Left lung (tissue), 10 donors: Measurements from ENCODE around the gene C8G. TPM values are rescaled to one million over a fixed set of nuclear protein-coding genes. Genes with fewer than 3 reads are reported as not detected.

Experiments used
- ATAC-seq: fragments of 200-7000 bp; cut with Tn5 transposase; one replicate; pipeline ENCODE4 v1.9.1; 2020; ENCODE audit warnings: moderate library complexity
- DNase-seq, 4 donors: peaks; one replicate each; pipeline ENCODE4 v3.0.0-alpha.2; 2013 to 2020
- H3K27ac ChIP-seq, 2 donors: fragments of 200-600 bp; sonication (generic) in 1 of 2; one replicate each; pipeline versions ENCODE4 v1.5.0 to v1.8.0; 2020 to 2021
- H3K27me3 ChIP-seq, 2 donors: fragments of 200-600 bp; sonication (generic) in 1 of 2; one replicate each; pipeline versions ENCODE4 v1.5.0 to v1.8.0; 2020 to 2021
- H3K36me3 ChIP-seq, 2 donors: fragments of 200-600 bp; sonication (generic) in 1 of 2; one replicate each; pipeline versions ENCODE4 v1.5.0 to v1.8.0; 2020 to 2021
- H3K4me1 ChIP-seq, 2 donors: fragments of 200-600 bp; one replicate each; pipeline ENCODE4 v1.8.0; 2021
- H3K4me3 ChIP-seq, 2 donors: fragments of 200-600 bp; sonication (generic) in 1 of 2; one replicate each; pipeline versions ENCODE4 v1.5.0 to v1.8.0; 2020 to 2021; ENCODE audit warnings: mild to moderate bottlenecking in 1 of 2
- H3K9me3 ChIP-seq, 2 donors: fragments of 200-600 bp; sonication (generic) in 1 of 2; one replicate each; pipeline versions ENCODE4 v1.5.0 to v1.8.0; 2020 to 2021
- intact Hi-C, 2 donors: fragments of 100-400 bp; cut with DNase I; formaldehyde crosslinking; loops; one replicate each; pipeline versions ENCODE4 v1.11.2 to v1.14.2; 2022
- polyA plus RNA-seq, 6 donors: library from polyadenylated mRNA; unstranded; fragments of 120-200 nt; gene quantifications; one replicate each; pipeline ENCODE4 v1.2.1, GENCODE V29; 2013; ENCODE audit not compliant: insufficient read length in 6 of 6
- total RNA-seq, 2 donors: library from RNA; stranded (reverse); fragmentation: NEBNext Ultra II Directional; extraction: Animal tissue kit (Norgen Biotek cat#: 25700); gene quantifications; one replicate each; pipeline ENCODE4 v1.2.1, GENCODE V29; 2021
- TF ChIP-seq, protein P1 (sequence below), 2 donors: fragments of 200-600 bp; sonication (generic) in 1 of 2; IDR thresholded peaks; one replicate each; pipeline versions ENCODE4 v1.5.0 to v1.8.0; 2021; ENCODE audit warnings: antibody characterized with exemption in 2 of 2
- donor health status: DM: no; HTN: yes; CAD: no.
- donor health status: DM: no; HTN: no; CAD: no.

Gene C8G
- total and polyA plus RNA-seq, 8 donors: 0.47 to 1.2 (median 0.85) TPM

DNA sequence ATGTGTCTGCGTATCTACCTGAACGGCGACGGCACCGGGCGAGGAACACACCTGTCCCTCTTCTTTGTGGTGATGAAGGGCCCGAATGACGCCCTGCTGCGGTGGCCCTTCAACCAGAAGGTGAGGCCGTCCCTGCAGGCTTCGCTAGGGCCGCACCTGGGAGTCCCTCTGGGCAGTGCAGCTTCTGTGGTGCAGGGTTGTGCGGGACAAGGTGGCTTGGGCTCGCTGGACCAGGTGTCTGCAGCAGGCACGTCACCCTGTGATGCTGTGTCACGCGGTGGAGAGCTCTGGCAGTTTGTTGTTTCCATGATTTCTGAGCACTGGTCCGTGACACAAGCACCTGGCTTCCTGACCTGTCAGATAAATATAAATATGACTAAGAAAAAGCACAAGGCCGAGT is 21.2 kb upstream of the C8G start:
- DNase-seq: no peak

DNA sequence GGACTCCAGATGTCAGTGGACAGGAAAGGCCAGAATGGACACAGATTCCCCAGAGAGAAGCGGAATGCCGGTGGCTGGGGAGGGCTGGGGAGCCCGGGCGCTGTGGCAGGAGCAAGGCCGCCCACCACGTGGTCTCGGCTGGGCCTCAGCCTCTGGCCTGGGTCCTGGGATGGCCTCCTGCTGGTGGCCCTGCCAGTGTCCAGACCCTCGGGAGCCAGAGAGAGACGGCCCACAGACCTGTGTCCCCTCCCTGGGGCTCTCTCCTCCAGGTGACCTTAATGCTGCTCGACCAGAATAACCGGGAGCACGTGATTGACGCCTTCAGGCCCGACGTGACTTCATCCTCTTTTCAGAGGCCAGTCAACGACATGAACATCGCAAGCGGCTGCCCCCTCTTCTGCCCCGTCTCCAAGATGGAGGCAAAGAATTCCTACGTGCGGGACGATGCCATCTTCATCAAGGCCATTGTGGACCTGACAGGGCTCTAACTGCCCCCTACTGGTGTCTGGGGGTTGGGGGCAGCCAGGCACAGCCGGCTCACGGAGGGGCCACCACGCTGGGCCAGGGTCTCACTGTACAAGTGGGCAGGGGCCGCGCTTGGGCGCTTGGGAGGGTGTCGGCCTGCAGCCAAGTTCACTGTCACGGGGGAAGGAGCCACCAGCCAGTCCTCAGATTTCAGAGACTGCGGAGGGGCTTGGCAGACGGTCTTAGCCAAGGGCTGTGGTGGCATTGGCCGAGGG is 19.5 kb upstream of the C8G start:
- H3K36me3 ChIP-seq: peaks cover 0 to 67% of the 10 kb centered on the region in 2 donors
- no peaks in the 10 kb centered on the region for H3K9me3 ChIP-seq
- H3K27me3 ChIP-seq: no peaks in the 10 kb centered on the region
- H3K4me1 ChIP-seq: peaks cover 0 to 9% of the 10 kb centered on the region in 2 donors
- no peak overlapping the region for H3K27ac ChIP-seq
- no peak overlapping the region for H3K4me3 ChIP-seq
- no peak for DNase-seq
- TF ChIP-seq, protein P1, sequence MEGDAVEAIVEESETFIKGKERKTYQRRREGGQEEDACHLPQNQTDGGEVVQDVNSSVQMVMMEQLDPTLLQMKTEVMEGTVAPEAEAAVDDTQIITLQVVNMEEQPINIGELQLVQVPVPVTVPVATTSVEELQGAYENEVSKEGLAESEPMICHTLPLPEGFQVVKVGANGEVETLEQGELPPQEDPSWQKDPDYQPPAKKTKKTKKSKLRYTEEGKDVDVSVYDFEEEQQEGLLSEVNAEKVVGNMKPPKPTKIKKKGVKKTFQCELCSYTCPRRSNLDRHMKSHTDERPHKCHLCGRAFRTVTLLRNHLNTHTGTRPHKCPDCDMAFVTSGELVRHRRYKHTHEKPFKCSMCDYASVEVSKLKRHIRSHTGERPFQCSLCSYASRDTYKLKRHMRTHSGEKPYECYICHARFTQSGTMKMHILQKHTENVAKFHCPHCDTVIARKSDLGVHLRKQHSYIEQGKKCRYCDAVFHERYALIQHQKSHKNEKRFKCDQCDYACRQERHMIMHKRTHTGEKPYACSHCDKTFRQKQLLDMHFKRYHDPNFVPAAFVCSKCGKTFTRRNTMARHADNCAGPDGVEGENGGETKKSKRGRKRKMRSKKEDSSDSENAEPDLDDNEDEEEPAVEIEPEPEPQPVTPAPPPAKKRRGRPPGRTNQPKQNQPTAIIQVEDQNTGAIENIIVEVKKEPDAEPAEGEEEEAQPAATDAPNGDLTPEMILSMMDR (IDR thresholded peaks at IDR 0.05): no peak
- intact Hi-C loops: no loop called here
- no peak for ATAC-seq

More for the DNA sequence above, 21.2 kb upstream of the C8G start:
- ATAC-seq: no peak
- H3K4me3 ChIP-seq: no peak overlapping the region
- peaks cover 0 to 7% of the 10 kb centered on the region in 2 donors for H3K4me1 ChIP-seq
- no peaks in the 10 kb centered on the region for H3K27me3 ChIP-seq
- TF ChIP-seq, protein P1 (IDR thresholded peaks at IDR 0.05): no peak
- no peak overlapping the region for H3K27ac ChIP-seq
- intact Hi-C loops: no loop called here
- no peaks in the 10 kb centered on the region for H3K9me3 ChIP-seq
- H3K36me3 ChIP-seq: peaks cover 0 to 83% of the 10 kb centered on the region in 2 donors

DNA sequence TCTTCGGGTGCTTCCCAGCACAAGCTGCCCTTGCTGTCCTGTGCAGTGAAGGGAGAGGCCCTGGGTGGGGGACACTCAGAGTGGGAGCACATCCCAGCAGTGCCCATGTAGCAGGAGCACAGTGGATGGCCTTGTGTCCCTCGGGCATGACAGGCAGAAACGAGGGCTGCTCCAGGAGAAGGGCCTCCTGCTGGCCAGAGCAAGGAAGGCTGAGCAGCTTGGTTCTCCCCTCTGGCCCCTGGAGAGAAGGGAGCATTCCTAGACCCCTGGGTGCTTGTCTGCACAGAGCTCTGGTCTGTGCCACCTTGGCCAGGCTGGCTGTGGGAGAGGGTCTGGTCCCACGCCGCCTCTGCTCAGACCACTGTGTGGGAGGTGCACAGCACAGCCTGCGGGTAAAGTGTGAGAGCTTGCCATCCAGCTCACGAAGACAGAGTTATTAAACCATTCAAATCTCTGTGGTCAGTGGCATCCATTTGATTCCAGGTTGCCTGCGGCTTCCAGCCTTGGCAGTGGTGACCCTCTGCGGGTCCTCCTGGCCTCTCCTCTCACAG is 18.8 kb upstream of the C8G start:
- intact Hi-C loops: no loop called here
- Histone ChIP-seq H3K4me3 (no peak overlapping the region), H3K4me1 (peaks cover 0 to 9% of the 10 kb centered on the region in 2 donors), H3K27me3 (no peaks in the 10 kb centered on the region), H3K9me3 (no peaks in the 10 kb centered on the region), H3K27ac (no peak overlapping the region), H3K36me3 (peaks cover 0 to 61% of the 10 kb centered on the region in 2 donors)
- no peak for DNase-seq
- ATAC-seq: peak; percentile 9
- TF ChIP-seq, protein P1 (IDR thresholded peaks at IDR 0.05): no peak

DNA sequence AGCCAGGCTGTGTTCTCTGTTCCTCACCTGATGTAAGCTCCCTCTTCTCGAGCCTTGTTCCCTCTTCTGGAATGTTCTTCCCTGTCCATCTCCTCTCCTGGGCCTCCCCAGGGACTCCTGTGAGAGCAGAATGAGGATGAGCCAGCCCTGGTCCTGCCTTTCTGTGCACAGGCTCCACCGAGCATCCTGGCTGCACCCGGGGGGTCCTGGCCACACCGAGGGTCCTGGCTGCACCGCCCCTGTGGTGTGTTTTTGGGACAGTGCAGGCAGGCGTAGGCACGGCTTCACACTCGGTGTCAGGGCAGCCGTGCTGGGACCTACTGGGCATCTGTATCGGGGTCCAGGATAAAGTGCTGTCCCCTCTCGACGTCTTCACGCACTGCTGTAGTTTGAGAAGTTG is 18.3 kb upstream of the C8G start:
- no peak for DNase-seq
- Histone ChIP-seq H3K36me3 (peaks cover 0 to 56% of the 10 kb centered on the region in 2 donors), H3K27ac (no peak overlapping the region), H3K9me3 (no peaks in the 10 kb centered on the region), H3K4me1 (peaks cover 0 to 9% of the 10 kb centered on the region in 2 donors), H3K27me3 (no peaks in the 10 kb centered on the region), H3K4me3 (no peak overlapping the region)
- no peak for ATAC-seq
- TF ChIP-seq, protein P1 (IDR thresholded peaks at IDR 0.05): no peak
- intact Hi-C loops: no loop called here
